Sigmoid colon (tissue), 4 donors: Measurements from ENCODE around the gene XAF1.

Experiments used
- EP300 ChIP-seq, 4 donors: sonication (generic); formaldehyde crosslinking; IDR thresholded peaks; one replicate each; pipeline ENCODE4 v1.6.1; 2017; ENCODE audit warnings: antibody characterized with exemption in 4 of 4
- POLR2A ChIP-seq, 2 donors: fragments of 450-650 bp; IDR thresholded peaks; one replicate each; pipeline ENCODE4 v1.6.1; 2016; ENCODE audit warnings: antibody characterized with exemption in 2 of 2, mild to moderate bottlenecking in 2 of 2, moderate library complexity in 2 of 2
- POLR2AphosphoS5 ChIP-seq, 4 donors: sonication (generic); formaldehyde crosslinking; IDR thresholded peaks; one replicate each; pipeline ENCODE4 v1.6.1; 2017; ENCODE audit warnings: antibody characterized with exemption in 4 of 4
- TF ChIP-seq, protein P1 (sequence below), 4 experiments: fragments of 450-650 bp in 3 of 4; fragments of 200-600 bp in 1 of 4; IDR thresholded peaks; one replicate each; pipeline ENCODE4 v1.5.1; 2016 to 2019; ENCODE audit warnings: antibody characterized with exemption in 4 of 4, mild to moderate bottlenecking in 3 of 4, moderate library complexity in 2 of 4

DNA sequence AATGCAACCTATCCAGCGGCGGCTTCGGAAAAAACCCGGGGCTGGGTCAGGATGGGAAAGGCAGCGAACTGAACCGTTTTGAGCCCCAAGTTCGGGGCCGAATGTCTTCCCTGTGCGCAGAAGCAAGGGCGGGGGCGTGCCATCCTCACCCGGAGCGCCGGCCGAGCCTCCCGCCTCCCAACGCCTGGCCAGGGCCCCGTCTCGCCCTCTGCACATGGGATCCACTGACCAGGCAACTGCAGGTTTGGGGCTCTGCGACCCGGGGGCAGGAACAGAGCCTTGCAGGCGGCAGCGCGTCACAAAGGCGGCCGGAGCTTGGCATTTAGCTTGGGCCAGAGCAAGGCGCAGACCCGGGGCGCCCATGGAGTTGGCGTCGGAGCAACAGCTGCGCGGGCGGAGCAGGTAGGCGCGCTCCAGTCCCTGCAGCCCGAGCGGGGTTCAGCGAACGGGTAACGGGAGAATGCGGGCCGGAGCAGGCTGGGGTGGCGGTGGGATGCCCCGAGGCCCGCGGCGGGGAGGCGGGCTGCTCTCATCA lies 20.1 kb downstream of the XAF1 start, which contains the start of gene FBXO39:
- TF ChIP-seq, protein P1, sequence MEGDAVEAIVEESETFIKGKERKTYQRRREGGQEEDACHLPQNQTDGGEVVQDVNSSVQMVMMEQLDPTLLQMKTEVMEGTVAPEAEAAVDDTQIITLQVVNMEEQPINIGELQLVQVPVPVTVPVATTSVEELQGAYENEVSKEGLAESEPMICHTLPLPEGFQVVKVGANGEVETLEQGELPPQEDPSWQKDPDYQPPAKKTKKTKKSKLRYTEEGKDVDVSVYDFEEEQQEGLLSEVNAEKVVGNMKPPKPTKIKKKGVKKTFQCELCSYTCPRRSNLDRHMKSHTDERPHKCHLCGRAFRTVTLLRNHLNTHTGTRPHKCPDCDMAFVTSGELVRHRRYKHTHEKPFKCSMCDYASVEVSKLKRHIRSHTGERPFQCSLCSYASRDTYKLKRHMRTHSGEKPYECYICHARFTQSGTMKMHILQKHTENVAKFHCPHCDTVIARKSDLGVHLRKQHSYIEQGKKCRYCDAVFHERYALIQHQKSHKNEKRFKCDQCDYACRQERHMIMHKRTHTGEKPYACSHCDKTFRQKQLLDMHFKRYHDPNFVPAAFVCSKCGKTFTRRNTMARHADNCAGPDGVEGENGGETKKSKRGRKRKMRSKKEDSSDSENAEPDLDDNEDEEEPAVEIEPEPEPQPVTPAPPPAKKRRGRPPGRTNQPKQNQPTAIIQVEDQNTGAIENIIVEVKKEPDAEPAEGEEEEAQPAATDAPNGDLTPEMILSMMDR (IDR thresholded peaks at IDR 0.05): no peak
- TF ChIP-seq POLR2A (IDR thresholded peaks at IDR 0.05): no peak
- no peak for TF ChIP-seq EP300 (IDR thresholded peaks at IDR 0.05)
- no peak for TF ChIP-seq POLR2AphosphoS5 (IDR thresholded peaks at IDR 0.05)
